SK-N-MC (cell line): ENCODE measurements around the gene HBZ.

ENCODE experiments used
- EZH2 ChIP-seq: fragments of 200-600 bp; sonication (generic); IDR thresholded peaks from one replicate; pipeline ENCODE4 v1.6.1; 2017; ENCODE audit warnings: antibody characterized with exemption
- POLR2AphosphoS5 ChIP-seq: IDR thresholded peaks from 2 replicates; pipeline ENCODE4 v1.6.1; 2012; ENCODE audit warnings: mild to moderate bottlenecking, low read depth, low read length, borderline replicate concordance

DNA sequence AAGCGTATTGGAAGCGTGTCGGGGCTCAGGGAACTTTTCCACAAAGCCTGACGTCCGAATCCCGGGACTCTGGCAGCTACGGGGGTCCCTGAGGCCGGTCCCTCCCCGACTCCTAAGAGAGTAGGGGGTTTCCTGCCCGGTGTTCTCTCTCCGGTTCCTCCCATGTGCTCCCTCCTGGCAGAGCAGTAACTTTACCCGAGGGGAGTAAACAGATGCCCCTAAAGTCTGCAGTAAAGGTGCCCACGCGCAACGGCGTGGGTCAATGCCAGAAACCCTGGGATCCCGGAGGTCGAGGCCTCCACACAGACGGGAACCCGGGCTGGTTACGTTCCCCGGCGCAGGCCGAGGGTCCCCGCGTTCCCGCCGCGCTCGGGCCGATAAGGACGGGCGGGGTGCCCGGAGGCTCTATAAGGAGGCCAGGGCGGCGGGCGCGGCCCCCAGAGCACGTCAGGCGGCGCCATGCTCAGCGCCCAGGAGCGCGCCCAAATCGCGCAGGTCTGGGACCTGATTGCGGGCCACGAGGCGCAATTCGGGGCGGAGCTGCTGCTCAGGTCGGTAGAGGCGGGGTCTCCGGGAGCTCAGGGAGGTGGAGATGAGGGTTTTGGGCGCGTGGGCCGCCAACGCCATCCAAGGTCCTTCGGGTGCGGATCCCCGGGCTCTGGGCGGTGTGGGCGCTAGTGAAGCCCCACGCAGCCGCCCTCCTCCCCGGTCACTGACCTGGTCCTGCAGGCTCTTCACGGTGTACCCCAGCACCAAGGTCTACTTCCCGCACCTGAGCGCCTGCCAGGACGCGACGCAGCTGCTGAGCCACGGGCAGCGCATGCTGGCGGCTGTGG, 13.3 kb downstream of the HBZ start, which contains the start of gene HBM:
- TF ChIP-seq EZH2 (no peak), POLR2AphosphoS5 (no peak)
